K562 (cell line): Measurements from ENCODE around the gene WDR27. TPM values are rescaled to one million over a fixed set of nuclear protein-coding genes. Genes with fewer than 3 reads are reported as not detected.

Experiments
- AFF4 ChIP-seq: sonication (generic); formaldehyde crosslinking; IDR thresholded peaks from 2 replicates; pipeline ENCODE4 v1.8.0; 2023; ENCODE audit warnings: mild to moderate bottlenecking, missing genetic modification reagents
- MTA2 ChIP-seq: fragments of 450-650 bp; IDR thresholded peaks from 2 replicates; pipeline ENCODE4 v1.6.1; 2016; ENCODE audit warnings: low read depth
- NFYB ChIP-seq: IDR thresholded peaks from 2 replicates; pipeline ENCODE4 v1.6.1; 2011; ENCODE audit warnings: mild to moderate bottlenecking, moderate library complexity; ENCODE audit not compliant: insufficient read length; ENCODE audit errors: extremely low read depth
- RCOR1 ChIP-seq, 2 experiments: IDR thresholded peaks; 2 replicates each; pipeline ENCODE4 v1.6.1; 2012; ENCODE audit warnings: low read depth in 2 of 2, low read length in 2 of 2, borderline replicate concordance in 1 of 2, improper control_type of control experiment in 1 of 2
- TCF3 ChIP-seq: sonication (generic); formaldehyde crosslinking; IDR thresholded peaks from 2 replicates; pipeline ENCODE4 v1.4.0; 2020; ENCODE audit warnings: mild to moderate bottlenecking, missing genetic modification reagents
- ZNF23 ChIP-seq: fragments of 250-450 bp; sonication (Bioruptor Pico); IDR thresholded peaks from 2 replicates; pipeline ENCODE4 v1.4.0; 2020; ENCODE audit warnings: mild to moderate bottlenecking
- ZNF280A ChIP-seq: fragments of 450-650 bp; IDR thresholded peaks from 2 replicates; pipeline ENCODE4 v1.6.1; 2018; ENCODE audit warnings: mild to moderate bottlenecking, low read depth; ENCODE audit not compliant: partially characterized antibody
- polyA plus RNA-seq, 8 experiments: library from polyadenylated mRNA; depleted of rRNA in 4 of 8; stranded (reverse) in 5 of 8; unstranded in 3 of 8; fragments of >200 nt; fragmentation: Nextera tagmentation in 2 of 8; fragmentation: Illumina TruSeq in 1 of 8; extraction: Ambion mirVana in 2 of 8; extraction: Trizol in 1 of 8; gene quantifications; 2 replicates each; pipeline versions ENCODE4 v1.2.1 to v1.2.3, GENCODE V29; 2011 to 2014; ENCODE audit warnings: inconsistent platforms in 1 of 8, missing spikeins in 1 of 8
- total RNA-seq, 7 experiments: library from RNA; depleted of rRNA in 6 of 7; stranded (reverse); fragments of >200 nt in 6 of 7; fragmentation: Illumina TruSeq in 2 of 7; extraction: Trizol in 2 of 7; gene quantifications; 2 replicates each; pipeline versions ENCODE4 v1.2.1 to v1.2.3, GENCODE V29; 2011 to 2021; ENCODE audit warnings: low replicate concordance in 1 of 7
- TF ChIP-seq, protein P1 (sequence below): fragments of 250-450 bp; sonication (Bioruptor Pico); IDR thresholded peaks from 2 replicates; pipeline ENCODE4 v1.6.1; 2021; ENCODE audit warnings: mild to moderate bottlenecking
- TF ChIP-seq, protein P2 (sequence below): fragments of 450-650 bp; IDR thresholded peaks from 2 replicates; pipeline ENCODE4 v1.6.1; 2016

Gene WDR27
- total and polyA plus RNA-seq, 9 of the 15 experiments (the other 6 are each of a cell fraction or from before 2014, with no cell fraction given): 4.3 to 77.2 (median 22.7) TPM

- 0 out of 2 replicates have a peak, but pooled peaks have one; percentile 53 for TF ChIP-seq AFF4
- TF ChIP-seq, protein P1, sequence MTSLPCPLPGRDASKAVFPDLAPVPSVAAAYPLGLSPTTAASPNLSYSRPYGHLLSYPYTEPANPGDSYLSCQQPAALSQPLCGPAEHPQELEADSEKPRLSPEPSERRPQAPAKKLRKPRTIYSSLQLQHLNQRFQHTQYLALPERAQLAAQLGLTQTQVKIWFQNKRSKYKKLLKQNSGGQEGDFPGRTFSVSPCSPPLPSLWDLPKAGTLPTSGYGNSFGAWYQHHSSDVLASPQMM: no peak
- TF ChIP-seq RCOR1 (IDR thresholded peaks at IDR 0.05; ENCODE audit: borderline replicate concordance in 1 of 2, low read depth in 2 of 2, low read length in 2 of 2): peak in 1 of 2 experiments; percentile 45; a peak in 1 of 4 replicates
- TF ChIP-seq, protein P2, sequence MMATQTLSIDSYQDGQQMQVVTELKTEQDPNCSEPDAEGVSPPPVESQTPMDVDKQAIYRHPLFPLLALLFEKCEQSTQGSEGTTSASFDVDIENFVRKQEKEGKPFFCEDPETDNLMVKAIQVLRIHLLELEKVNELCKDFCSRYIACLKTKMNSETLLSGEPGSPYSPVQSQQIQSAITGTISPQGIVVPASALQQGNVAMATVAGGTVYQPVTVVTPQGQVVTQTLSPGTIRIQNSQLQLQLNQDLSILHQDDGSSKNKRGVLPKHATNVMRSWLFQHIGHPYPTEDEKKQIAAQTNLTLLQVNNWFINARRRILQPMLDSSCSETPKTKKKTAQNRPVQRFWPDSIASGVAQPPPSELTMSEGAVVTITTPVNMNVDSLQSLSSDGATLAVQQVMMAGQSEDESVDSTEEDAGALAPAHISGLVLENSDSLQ: no peak
- TF ChIP-seq ZNF23: no peak
- no peak for TF ChIP-seq NFYB
- no peak for TF ChIP-seq ZNF280A
- TF ChIP-seq MTA2: no peak
- TF ChIP-seq TCF3 (CRISPR knock-in tag): no peak
Measured at GRCh38 chr6:169723200-169723909, 21.5 kb upstream of the WDR27 start (continued).
